CD4-positive, alpha-beta T cell (primary cell): ENCODE results near the gene FECH. TPM values are rescaled to one million over a fixed set of nuclear protein-coding genes. Genes with fewer than 3 reads are reported as not detected.

ENCODE experiments used
- ATAC-seq: fragments of 200-7000 bp; cut with Tn5 transposase; one replicate; pipeline ENCODE4 v1.10.0; 2022; ENCODE audit warnings: mild to moderate bottlenecking; ENCODE audit not compliant: poor library complexity
- CTCF ChIA-PET: fragments of 350-600 bp; sonication (Branson Sonifier 250); formaldehyde crosslinking; loops from one replicate; lab custom pipeline; 2021; ENCODE audit warnings: antibody characterized with exemption, inconsistent platforms; lab: Charles Lee
- POLR2A ChIA-PET: fragments of 350-600 bp; sonication (Branson Sonifier 250); formaldehyde crosslinking; loops from one replicate; lab custom pipeline; 2021; ENCODE audit warnings: antibody characterized with exemption, inconsistent platforms; lab: Charles Lee
- DNase-seq, 14 experiments: peaks; one replicate each; pipeline ENCODE4 v3.0.0-alpha.2; 2013 to 2020; ENCODE audit warnings: mixed read lengths in 2 of 14
- H3K27ac ChIP-seq, 2 donors: one replicate each; pipeline versions ENCODE4 v1.5.1 to v1.7.0; 2013; ENCODE audit warnings: low read length in 2 of 2, low read depth in 1 of 2, mild to moderate bottlenecking in 1 of 2
- H3K27me3 ChIP-seq, 2 experiments: 1 replicate in 1 of 2; 2 replicates in 1 of 2; pipeline versions ENCODE4 v1.6.1 to v1.7.0; 2013; ENCODE audit warnings: low read length in 2 of 2, control low read depth in 1 of 2, mild to moderate bottlenecking in 1 of 2, moderate library complexity in 1 of 2; ENCODE audit not compliant: insufficient read depth in 2 of 2, control insufficient read depth in 1 of 2
- H3K36me3 ChIP-seq: one replicate; pipeline ENCODE4 v1.6.1; 2013; ENCODE audit warnings: low read length, control low read depth; ENCODE audit not compliant: insufficient read depth
- H3K4me1 ChIP-seq: one replicate; pipeline ENCODE4 v1.6.1; 2013; ENCODE audit warnings: low read length, control low read depth; ENCODE audit not compliant: insufficient read depth
- H3K4me3 ChIP-seq: one replicate; pipeline ENCODE4 v1.5.1; 2013; ENCODE audit warnings: mild to moderate bottlenecking, low read length, moderate library complexity
- H3K9me3 ChIP-seq, 2 experiments: 1 replicate in 1 of 2; 2 replicates in 1 of 2; pipeline versions ENCODE4 v1.6.1 to v1.7.0; 2013; ENCODE audit warnings: low read length in 2 of 2, mild to moderate bottlenecking in 2 of 2, control low read depth in 1 of 2, moderate library complexity in 1 of 2; ENCODE audit not compliant: control insufficient read depth in 1 of 2, insufficient read depth in 1 of 2
- H3K27ac Mint-ChIP-seq: one replicate; pipeline ENCODE4 v1.8.0; 2020; ENCODE audit warnings: mixed read lengths
- H3K27me3 Mint-ChIP-seq: one replicate; pipeline ENCODE4 v1.8.0; 2021; ENCODE audit warnings: mixed read lengths
- H3K36me3 Mint-ChIP-seq: one replicate; pipeline ENCODE4 v1.8.0; 2021; ENCODE audit warnings: low read depth, mixed read lengths
- H3K4me1 Mint-ChIP-seq: one replicate; pipeline ENCODE4 v1.8.0; 2021; ENCODE audit warnings: low read depth, mixed read lengths
- H3K4me3 Mint-ChIP-seq: one replicate; pipeline ENCODE4 v1.8.0; 2020; ENCODE audit warnings: mild to moderate bottlenecking, mixed read lengths
- H3K9me3 Mint-ChIP-seq: one replicate; pipeline ENCODE4 v1.8.0; 2020; ENCODE audit warnings: mixed read lengths
- CTCF ChIP-seq: fragments of 200-600 bp; IDR thresholded peaks from one replicate; pipeline ENCODE4 v1.8.0; 2022; ENCODE audit warnings: antibody characterized with exemption, mild to moderate bottlenecking
- intact Hi-C, 2 experiments: fragments of 100-400 bp; cut with DNase I in 1 of 2; cut with micrococcal nuclease in 1 of 2; formaldehyde crosslinking; loops; one replicate each; pipeline versions ENCODE4 v1.15.1 to v1.9.0; 2023 to 2025; cut with DNase I, micrococcal nuclease
- total RNA-seq, 174 experiments: library from RNA in 2 of 174; stranded (reverse) in 2 of 174; gene quantifications; one replicate each; pipeline ENCODE4 v1.2.3 and lab custom pipeline; 2021 to 2026

FECH gene
- total RNA-seq, 2 experiments from 2014 or later, result 7.5 to 8.1 TPM

GRCh38 chr18:57561261-57561660 is 25.2 kb downstream of the FECH start:
- H3K9me3 Mint-ChIP-seq, result no peaks in the 10 kb centered on the region
- H3K4me1 ChIP-seq, result no peaks in the 10 kb centered on the region
- intact Hi-C loops, result loop anchor here (5.0 kb wide), 3 partner anchors 689 to 859 kb away; no protein-coding TSS in a partner anchor

GRCh38 chr18:57559314-57559713 is 27.2 kb downstream of the FECH start:
- no peak overlapping the region for H3K27ac ChIP-seq
- H3K4me3 Mint-ChIP-seq, result no peak overlapping the region
- H3K27me3 Mint-ChIP-seq, result no peaks in the 10 kb centered on the region
- no peaks in the 10 kb centered on the region for H3K9me3 Mint-ChIP-seq
- POLR2A ChIA-PET, result no interaction called here
- intact Hi-C loops, result no loop called here
- CTCF ChIA-PET, result interaction anchor here (1.6 kb wide), 1 partner anchor 9 kb away, joined by 3 read pairs; no protein-coding TSS in a partner anchor
- H3K9me3 ChIP-seq, result no peaks in the 10 kb centered on the region
- peaks cover 66% of the 10 kb centered on the region for H3K36me3 Mint-ChIP-seq
- H3K4me3 ChIP-seq, result no peak overlapping the region
- no peaks in the 10 kb centered on the region for H3K4me1 ChIP-seq
- no peak for ATAC-seq
- no peak for DNase-seq
- peaks cover 28% of the 10 kb centered on the region for H3K36me3 ChIP-seq
- no peak overlapping the region for H3K27ac Mint-ChIP-seq
- H3K4me1 Mint-ChIP-seq, result no peaks in the 10 kb centered on the region
- H3K27me3 ChIP-seq, result no peaks in the 10 kb centered on the region
- no peak for TF ChIP-seq CTCF

More at GRCh38 chr18:57561261-57561660, 25.2 kb downstream of the FECH start:
- Histone ChIP-seq H3K36me3 (peaks cover 22% of the 10 kb centered on the region), H3K27me3 (no peaks in the 10 kb centered on the region), H3K4me3 (no peak overlapping the region), H3K27ac (no peak overlapping the region), H3K9me3 (no peaks in the 10 kb centered on the region)
- Mint-ChIP-seq H3K27me3 (no peaks in the 10 kb centered on the region), H3K4me1 (no peaks in the 10 kb centered on the region), H3K4me3 (no peak overlapping the region), H3K27ac (no peak overlapping the region), H3K36me3 (peaks cover 67% of the 10 kb centered on the region)
- DNase-seq (no peak), ATAC-seq (no peak)
- ChIA-PET CTCF (interaction anchor here (0.6 to 1.1 kb wide), 5 partner anchors 10 to 858 kb away, joined by 3 to 10 read pairs (median 4); no protein-coding TSS in a partner anchor), POLR2A (no interaction called here)
- no peak for TF ChIP-seq CTCF

- H3K9me3 ChIP-seq, result no peaks in the 10 kb centered on the region
- TF ChIP-seq CTCF, result no peak
- CTCF ChIA-PET, result no interaction called here
- intact Hi-C loops, result no loop called here
- Mint-ChIP-seq H3K36me3 (peaks cover 80% of the 10 kb centered on the region), H3K4me3 (no peak overlapping the region), H3K27ac (no peak overlapping the region), H3K9me3 (no peaks in the 10 kb centered on the region), H3K27me3 (no peaks in the 10 kb centered on the region), H3K4me1 (no peaks in the 10 kb centered on the region)
- H3K4me1 ChIP-seq, result no peaks in the 10 kb centered on the region
- no peak overlapping the region for H3K27ac ChIP-seq
- DNase-seq (no peak), ATAC-seq (no peak)
- H3K27me3 ChIP-seq, result no peaks in the 10 kb centered on the region
- H3K4me3 ChIP-seq, result no peak overlapping the region
- POLR2A ChIA-PET, result no interaction called here
- H3K36me3 ChIP-seq, result peaks cover 37% of the 10 kb centered on the region
Measured at GRCh38 chr18:57555134-57555533, 31.4 kb downstream of the FECH start.
